GM18502 (cell line): ENCODE data around the gene PIK3IP1.

Experiments
- ATAC-seq: cut with Tn5 transposase; IDR thresholded peaks from one replicate; pipeline ENCODE4 v1.9.1; 2021; ENCODE audit warnings: mild to moderate bottlenecking; ENCODE audit not compliant: unreplicated experiment, poor library complexity

PIK3IP1 gene

DNA sequence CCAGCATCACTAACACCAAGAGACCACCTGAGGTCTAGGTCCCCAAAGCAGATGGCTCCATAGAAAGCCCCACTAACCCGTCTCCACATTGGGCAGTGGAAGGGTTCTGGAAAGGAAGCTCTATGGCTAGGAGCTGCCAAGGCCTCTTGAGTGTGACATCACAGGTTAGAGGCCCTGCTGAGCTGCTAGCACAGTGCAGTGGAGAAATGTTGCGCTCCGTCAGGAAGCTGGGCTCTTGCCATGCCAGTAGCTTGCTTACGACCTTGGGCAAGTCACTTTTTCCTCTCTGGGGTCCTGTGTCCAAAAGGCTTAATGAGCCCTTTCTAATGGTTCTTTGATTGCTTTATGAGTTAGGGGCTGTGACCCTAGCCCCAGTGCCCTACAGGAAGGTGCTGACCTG lies 10.6 kb downstream of the PIK3IP1 start:
- no peak for ATAC-seq

DNA sequence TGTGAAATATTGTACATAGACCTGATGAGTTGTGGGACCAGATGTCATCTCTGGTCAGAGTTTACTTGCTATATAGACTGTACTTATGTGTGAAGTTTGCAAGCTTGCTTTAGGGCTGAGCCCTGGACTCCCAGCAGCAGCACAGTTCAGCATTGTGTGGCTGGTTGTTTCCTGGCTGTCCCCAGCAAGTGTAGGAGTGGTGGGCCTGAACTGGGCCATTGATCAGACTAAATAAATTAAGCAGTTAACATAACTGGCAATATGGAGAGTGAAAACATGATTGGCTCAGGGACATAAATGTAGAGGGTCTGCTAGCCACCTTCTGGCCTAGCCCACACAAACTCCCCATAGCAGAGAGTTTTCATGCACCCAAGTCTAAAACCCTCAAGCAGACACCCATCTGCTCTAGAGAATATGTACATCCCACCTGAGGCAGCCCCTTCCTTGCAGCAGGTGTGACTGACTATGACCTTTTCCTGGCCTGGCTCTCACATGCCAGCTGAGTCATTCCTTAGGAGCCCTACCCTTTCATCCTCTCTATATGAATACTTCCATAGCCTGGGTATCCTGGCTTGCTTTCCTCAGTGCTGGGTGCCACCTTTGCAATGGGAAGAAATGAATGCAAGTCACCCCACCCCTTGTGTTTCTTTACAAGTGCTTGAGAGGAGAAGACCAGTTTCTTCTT lies 12.3 kb downstream of the PIK3IP1 start:
- ATAC-seq = no peak

DNA sequence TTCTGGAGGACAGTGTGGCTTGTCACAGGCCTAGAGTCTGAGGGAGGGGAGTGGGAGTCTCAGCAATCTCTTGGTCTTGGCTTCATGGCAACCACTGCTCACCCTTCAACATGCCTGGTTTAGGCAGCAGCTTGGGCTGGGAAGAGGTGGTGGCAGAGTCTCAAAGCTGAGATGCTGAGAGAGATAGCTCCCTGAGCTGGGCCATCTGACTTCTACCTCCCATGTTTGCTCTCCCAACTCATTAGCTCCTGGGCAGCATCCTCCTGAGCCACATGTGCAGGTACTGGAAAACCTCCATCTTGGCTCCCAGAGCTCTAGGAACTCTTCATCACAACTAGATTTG lies 13.0 kb downstream of the PIK3IP1 start:
- no peak for ATAC-seq

DNA sequence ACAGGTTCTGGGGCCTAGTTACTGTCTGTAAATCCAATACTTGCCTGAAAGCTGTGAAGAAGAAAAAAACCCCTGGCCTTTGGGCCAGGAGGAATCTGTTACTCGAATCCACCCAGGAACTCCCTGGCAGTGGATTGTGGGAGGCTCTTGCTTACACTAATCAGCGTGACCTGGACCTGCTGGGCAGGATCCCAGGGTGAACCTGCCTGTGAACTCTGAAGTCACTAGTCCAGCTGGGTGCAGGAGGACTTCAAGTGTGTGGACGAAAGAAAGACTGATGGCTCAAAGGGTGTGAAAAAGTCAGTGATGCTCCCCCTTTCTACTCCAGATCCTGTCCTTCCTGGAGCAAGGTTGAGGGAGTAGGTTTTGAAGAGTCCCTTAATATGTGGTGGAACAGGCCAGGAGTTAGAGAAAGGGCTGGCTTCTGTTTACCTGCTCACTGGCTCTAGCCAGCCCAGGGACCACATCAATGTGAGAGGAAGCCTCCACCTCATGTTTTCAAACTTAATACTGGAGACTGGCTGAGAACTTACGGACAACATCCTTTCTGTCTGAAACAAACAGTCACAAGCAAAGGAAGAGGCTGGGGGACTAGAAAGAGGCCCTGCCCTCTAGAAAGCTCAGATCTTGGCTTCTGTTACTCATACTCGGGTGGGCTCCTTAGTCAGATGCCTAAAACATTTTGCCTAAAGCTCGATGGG lies 13.5 kb downstream of the PIK3IP1 start:
- ATAC-seq = no peak

DNA sequence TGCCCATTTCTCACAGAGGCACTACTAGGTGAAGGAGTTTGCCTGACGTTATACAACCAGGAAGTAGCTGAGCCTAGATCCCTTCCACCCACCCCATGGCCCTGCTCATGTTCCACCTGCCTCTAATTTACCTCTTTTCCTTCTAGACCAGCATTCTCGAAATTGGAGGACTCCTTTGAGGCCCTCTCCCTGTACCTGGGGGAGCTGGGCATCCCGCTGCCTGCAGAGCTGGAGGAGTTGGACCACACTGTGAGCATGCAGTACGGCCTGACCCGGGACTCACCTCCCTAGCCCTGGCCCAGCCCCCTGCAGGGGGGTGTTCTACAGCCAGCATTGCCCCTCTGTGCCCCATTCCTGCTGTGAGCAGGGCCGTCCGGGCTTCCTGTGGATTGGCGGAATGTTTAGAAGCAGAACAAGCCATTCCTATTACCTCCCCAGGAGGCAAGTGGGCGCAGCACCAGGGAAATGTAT lies 14.1 kb downstream of the PIK3IP1 start:
- ATAC-seq = no peak

DNA sequence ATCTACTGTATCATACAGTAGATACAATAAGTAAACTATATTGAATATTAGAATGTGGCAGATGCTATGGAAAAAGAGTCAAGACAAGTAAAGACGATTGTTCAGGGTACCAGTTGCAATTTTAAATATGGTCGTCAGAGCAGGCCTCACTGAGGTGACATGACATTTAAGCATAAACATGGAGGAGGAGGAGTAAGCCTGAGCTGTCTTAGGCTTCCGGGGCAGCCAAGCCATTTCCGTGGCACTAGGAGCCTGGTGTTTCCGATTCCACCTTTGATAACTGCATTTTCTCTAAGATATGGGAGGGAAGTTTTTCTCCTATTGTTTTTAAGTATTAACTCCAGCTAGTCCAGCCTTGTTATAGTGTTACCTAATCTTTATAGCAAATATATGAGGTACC lies 14.5 kb downstream of the PIK3IP1 start:
- ATAC-seq = no peak

DNA sequence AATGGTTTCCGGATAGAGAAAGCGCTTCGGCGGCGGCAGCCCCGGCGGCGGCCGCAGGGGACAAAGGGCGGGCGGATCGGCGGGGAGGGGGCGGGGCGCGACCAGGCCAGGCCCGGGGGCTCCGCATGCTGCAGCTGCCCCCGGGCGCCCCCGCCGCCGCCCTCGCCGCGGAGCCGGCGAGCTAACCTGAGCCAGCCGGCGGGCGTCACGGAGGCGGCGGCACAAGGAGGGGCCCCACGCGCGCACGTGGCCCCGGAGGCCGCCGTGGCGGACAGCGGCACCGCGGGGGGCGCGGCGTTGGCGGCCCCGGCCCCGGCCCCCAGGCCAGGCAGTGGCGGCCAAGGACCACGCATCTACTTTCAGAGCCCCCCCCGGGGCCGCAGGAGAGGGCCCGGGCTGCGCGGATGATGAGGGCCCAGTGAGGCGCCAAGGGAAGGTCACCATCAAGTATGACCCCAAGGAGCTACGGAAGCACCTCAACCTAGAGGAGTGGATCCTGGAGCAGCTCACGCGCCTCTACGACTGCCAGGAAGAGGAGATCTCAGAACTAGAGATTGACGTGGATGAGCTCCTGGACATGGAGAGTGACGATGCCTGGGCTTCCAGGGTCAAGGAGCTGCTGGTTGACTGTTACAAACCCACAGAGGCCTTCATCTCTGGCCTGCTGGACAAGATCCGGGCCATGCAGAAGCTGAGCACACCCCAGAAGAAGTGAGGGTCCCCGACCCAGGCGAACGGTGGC lies 15.7 kb downstream of the PIK3IP1 start:
- ATAC-seq = no peak

DNA sequence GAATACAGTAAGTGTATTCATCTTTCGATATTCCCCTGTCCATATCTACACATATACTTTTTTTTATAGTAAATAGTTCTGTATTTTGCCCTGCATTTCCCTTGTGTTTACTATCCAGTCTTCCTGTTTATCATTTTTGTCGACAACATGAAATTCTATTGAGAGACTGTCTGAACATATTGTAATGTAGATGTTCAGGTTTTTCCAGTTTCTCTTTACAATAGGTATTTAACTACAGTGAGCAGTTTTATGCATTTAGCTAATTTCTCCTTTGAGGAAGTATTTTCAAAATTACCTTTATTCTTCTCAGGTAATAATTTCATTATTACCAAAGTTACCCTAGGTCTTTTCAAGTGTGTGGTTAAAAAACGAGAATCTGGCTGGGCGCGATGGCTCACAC lies 16.7 kb downstream of the PIK3IP1 start:
- ATAC-seq = no peak

DNA sequence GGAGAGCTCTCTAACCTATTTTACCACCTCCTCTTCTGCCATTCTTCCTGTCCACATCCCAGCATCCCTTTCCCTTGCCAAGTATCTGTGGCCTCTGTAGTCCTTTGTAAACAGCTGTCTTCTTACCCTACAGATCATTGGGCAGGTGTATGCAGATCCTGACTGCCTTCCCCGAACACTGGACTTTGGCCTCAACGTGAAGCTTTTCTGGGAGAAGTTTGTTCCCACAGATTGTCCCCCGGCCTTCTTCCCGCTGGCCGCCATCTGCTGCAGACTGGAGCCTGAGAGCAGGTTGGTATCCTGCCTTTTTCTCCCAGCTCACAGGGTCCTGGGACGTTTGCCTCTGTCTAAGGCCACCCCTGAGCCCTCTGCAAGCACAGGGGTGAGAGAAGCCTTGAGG lies 17.3 kb downstream of the PIK3IP1 start:
- no peak for ATAC-seq

DNA sequence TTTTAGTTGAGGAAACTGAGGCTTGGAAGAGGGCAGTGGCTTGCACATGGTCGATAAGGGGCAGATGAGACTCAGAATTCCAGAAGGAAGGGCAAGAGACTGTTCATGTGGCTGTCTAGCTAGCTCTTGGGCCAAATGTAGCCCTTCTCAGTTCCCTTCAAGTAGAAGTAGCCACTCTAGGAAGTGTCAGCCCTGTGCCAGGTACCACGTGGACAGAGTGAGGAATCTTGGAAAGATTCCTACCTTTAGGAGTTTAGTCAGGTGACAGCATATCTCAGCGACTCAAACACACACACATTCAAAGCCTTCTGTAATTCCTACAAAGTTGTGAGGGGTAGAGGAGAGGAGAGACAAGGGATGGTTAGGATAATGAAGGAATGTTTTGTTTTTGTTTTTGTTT lies 18.3 kb downstream of the PIK3IP1 start:
- no peak for ATAC-seq

DNA sequence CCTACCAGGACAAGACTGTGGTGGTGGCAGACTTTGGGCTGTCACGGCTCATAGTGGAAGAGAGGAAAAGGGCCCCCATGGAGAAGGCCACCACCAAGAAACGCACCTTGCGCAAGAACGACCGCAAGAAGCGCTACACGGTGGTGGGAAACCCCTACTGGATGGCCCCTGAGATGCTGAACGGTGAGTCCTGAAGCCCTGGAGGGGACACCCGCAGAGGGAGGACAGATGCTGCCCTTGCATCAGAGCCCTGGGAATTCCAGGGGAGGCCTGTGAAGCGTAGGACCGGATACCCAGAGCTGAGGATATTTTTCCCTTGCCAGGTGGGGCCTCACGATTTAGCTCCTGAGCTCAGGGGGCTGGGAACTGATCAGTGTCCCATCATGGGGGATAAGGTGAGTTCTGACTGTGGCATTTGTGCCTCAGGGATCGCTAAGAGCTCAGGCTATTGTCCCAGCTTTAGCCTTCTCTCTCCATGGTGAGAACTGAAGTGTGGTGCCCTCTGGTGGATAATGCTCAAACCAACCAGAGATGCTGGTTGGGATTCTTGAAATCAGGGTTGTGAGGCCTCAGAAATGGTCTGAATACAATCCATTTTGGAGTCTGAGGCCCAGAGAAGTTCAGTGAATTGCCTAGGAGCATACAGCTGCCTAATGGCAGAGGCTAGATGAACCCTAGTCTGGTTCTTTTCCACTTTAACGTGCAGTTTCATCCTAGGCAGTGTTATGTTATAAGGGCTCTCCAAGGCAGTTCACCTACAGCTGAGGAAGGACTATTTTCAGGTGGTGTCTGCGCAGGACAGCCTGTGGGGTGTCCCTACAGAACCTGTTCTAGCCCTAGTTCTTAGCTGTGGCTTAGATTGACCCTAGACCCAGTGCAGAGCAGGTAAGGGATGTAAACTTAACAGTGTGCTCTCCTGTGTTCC lies 19.5 kb downstream of the PIK3IP1 start:
- no peak for ATAC-seq

DNA sequence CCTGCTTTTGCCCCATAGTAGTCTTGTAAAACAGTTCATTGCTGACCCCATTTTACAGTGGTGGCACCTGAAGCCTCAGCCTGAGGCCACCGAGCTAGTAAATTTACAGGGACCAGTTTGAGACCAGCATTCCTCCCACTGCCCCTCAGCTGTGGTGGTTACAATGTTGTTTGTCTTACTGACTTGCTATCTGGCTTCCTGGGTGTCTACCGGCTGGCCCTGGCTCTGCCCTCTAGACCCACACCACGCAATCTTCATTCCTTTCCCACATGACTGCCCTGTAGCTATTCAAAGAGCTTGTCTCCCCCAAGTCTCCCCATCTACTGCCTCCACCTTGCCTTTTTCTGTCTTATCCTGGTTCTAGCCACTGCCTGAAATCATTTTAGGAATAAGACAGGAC lies 20.8 kb downstream of the PIK3IP1 start:
- ATAC-seq = no peak

DNA sequence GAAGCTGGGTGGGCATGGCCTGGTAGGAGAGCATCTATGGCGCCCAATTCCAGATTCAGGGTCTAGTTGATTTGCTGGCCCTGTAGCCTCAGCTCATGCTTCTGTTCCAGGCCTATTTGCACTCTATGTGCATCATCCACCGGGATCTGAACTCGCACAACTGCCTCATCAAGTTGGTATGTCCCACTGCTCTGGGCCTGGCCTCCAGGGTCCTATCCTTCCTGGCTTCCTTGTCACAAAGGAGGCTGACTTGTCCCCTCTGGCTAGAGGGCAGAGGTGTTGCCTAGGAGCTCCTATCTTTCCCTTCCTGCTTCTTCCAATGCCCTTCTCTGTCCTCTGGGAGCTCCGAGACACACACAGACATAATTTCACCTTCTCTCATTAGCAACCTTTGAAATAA lies 21.3 kb downstream of the PIK3IP1 start:
- no peak for ATAC-seq

DNA sequence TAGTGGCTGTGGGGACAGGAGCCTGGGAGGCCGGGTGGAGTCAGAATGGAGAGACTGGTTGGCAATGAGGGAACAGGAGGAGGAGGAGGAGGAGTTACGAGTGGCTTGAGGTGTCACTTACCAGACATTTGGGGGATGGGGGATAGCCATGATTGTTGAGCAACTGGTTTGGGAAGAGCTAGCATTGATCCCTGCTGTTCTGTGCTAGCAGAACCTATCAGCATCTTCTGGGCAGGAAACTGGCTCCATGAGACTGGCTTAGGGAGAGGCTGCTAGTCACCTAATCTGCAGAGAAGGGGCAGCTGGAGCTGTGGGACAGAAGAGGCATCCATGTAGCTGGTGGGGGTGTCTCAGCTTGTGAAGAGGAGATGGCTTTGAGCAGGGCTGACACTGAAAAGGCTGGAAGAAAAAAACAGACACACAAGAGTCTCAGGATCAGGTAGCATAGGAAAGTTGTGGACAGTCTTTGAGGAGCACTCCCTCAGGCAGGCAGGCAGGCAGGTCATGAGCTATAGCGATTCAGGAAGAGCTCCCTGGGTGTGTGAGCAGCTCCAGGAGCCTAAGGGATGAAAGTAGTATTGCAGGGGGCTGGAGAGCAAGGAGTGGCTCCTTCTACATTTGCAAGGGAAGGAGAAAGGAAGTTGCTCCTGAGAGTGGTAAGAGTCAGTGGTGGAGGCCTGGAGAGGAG lies 22.3 kb downstream of the PIK3IP1 start:
- no peak for ATAC-seq

DNA sequence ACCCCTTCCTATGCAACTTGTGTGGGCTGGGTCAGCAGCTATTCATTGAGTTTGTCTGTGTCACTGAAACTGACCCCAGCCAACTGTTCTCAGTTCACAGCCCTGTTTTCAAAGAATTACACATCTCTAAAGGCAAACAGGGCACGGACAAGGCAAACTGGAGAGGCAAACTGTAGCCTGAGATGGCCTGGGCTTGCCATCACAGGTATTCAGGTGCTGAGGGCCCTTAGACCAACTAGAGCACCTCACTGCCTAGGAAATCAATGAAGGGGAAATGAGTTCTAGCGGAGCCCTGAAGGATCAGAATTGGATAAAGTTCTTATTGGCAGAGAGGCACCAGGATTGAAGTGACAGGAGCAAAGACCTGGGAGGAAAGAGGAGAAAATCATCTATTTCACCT lies 24.0 kb downstream of the PIK3IP1 start:
- no peak for ATAC-seq

DNA sequence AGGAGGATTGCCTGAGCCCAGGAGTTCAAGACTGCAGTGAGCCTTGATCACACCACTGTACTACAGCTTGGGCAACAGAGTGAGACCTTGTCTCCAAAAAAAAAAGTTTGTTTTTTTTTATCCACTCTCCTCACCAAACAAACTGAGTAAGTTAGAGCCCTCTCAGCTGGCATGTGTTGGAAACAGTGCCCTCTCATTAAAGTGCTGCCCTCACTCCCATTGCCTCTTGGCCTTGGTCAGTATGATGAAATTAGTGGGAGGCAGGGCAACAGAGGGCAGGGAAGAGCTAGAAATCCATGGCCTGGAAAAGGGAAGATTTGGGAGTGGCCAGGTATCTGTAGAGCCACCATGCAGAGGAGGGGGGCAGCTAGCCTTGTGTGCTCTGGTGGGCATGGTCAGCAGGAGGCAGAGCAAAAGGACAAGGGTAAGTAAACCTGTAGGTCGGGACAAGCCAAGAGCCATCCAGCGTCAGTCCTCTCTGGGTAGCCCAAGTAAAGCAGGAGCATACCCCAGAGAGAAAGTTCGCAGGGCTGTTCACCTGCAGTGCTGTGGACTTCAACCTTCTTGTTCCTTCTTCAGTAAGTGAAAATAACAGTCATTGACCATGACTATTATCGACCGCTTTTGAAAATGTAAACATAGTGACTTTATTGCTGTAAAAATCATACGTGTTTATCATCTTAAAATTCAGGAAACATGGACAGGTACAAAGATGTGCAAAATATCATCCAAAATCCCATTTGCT lies 28.2 kb downstream of the PIK3IP1 start:
- no peak for ATAC-seq

DNA sequence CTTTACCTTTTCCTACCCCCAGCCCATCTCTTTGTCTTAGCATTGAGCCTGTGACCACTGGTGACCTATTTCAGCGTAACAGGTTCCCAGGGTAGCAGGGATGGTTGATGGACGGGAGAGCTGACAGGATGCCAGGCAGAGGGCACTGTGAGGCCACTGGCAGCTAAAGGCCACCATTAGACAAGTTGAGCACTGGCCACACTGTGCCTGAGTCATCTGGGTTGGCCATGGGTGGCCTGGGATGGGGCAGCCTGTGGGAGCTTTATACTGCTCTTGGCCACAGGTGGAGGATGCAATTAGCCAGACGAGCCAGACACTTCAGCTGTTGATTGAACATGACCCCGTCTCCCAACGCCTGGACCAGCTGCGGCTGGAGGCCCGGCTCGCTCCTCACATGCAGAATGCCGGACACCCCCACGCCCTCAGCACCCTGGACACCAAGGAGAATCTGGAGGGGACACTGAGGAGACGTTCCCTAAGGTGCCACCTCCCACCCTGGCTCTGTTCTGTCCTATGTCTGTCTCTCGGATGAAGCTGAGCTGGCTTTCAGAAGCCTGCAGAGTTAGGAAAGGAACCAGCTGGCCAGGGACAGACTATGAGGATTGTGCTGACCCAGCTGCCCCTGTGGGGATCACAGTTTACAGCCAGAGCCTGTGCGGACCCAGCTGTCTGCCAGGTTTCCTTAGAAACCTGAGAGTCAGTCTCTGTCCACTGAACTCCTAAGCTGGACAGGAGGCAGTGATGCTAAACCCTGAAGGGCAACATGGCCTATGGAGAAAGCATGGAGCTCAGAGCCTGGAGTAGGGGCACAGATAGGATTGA lies 29.8 kb downstream of the PIK3IP1 start:
- no peak for ATAC-seq

DNA sequence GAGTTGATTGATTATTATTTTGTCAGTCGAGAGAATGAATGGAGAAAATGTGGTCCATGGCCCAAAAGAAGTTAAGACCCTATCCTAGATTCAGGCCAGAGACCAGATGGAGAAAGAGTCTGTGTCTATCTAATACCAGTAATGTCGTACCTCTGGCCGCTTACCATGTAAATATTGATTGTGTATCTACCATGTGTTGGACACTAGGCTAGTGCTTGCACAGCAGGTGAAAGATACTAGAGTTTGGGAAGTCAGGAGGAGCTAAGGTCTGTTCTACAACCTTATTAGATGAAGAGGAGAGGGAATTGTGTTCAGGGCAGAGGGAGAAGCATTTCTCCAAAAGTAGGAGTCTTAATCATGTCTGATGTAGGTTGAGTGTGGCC lies 31.8 kb downstream of the PIK3IP1 start:
- ATAC-seq = no peak
